GM19467 (cell line): Measurements from ENCODE around the gene SNRPE.
"Not testable (repeated sequence)": the region's sequence is repeated elsewhere in the genome, so short reads cannot be mapped to it uniquely, and the experiment has no call there.

Experiments used
- ATAC-seq: cut with Tn5 transposase; IDR thresholded peaks from one replicate; pipeline ENCODE4 v1.9.1; 2021; ENCODE audit warnings: mild to moderate bottlenecking, moderate library complexity; ENCODE audit not compliant: unreplicated experiment

The SNRPE gene

DNA sequence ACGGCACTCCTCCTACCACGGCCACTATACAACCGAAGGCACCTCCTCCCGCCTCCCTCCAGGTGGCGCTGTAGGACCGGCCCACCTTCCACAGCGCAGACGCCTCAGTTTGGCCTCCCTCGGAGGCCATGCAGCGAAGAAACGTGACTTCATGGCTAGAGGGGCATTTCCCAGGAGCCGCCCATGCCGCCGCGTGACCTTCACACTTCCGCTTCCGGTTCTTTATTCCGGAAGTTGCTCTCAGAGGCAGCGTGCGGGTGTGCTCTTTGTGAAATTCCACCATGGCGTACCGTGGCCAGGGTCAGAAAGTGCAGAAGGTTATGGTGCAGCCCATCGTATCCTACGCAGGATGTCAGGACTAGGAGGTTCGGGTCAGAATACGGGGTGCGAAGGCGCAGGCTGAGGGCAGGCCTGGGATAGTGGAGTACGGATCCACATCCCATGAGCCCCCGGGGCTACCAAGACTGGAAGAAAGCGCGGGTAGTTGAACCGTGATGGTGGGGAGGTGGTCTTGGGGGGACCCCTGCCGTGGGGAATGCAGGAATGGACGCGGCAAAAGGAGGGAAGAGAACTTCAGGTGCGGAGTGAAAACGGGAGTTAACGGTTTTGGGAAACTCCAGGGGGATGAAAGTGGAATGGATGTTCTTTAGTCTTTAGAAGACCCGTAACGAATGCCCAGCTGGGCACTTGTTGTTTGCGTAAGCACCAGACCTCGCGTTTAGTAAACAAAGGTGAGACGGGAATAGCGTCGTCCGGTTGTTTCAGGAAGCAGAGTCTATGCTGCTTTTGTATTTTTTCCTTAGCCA is at the start of gene SNRPE:
Gene SNRPE, plus strand, starts transcription at position 221 of the 806 bp plus-strand sequence. Its CDS starts 61 bp downstream, at position 282.
- peak; percentile 96 for ATAC-seq

- ATAC-seq: no peak
Observed at GRCh38 chr1:203813581-203814341, 47.6 kb upstream of the SNRPE start.

GRCh38 chr1:203818399-203818798 is 43.0 kb upstream of the SNRPE start:
- no peak for ATAC-seq

- ATAC-seq: no peak
Observed at GRCh38 chr1:203823306-203823705, 38.1 kb upstream of the SNRPE start.

DNA sequence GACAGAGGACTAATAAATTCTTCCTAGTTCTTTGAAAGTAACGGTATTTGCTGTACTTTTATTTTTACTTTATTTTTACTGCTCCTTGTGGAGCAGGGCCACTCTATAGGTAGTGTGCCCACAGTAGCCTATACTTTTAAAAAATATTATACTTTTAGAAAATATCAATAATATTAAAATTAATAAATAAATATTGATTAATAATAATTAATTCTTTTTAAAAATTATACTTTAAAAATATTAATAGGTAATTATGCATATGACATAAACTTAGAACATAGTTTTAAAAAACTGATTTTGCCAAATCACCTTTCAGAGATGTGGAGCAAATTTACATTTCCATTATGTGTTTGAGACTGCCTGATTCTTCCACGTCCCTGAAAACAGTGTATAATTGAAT is 35.2 kb upstream of the SNRPE start:
- no peak for ATAC-seq

GRCh38 chr1:203828002-203828401 is 33.4 kb upstream of the SNRPE start:
- ATAC-seq: no peak

DNA sequence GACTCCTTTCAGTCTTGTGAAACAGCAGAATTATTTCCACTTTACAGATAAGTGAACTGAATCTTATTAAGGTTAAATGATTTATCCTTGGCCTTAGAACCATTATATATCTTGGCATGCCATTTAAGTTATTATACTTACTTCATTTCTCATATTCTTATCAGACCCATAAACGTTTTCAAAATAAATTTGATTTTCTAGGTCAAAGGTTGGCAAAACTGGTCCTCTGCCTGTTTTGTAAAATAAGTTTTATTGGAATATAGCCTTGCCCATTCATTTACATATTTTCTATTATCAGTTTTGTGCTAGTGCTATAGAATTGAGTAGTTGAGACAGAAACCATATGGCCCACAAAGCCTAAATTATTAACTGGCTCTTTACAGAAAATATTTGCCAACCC is 32.9 kb upstream of the SNRPE start:
- no peak for ATAC-seq

GRCh38 chr1:203829247-203829646 is 32.2 kb upstream of the SNRPE start:
- not testable (repeated sequence) for ATAC-seq

DNA sequence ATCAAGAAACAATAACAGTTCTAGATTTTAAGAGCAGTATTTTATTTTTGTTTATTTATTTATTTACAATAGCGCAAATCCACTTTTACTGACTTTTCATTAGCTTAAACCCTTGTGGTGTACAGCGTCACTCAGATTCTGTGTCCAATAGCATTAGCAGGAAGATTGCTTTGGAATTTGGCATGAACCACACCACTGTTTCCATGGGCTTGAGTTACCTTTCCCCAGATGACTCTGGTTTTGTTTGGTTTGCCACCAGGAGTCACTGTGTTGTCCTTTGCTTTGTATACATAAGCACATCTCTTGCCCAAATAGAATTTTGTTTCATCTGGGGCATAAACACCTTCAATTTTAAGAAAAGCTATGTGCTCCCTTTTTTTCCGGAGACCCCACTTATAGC is 25.9 kb upstream of the SNRPE start:
- no peak for ATAC-seq

DNA sequence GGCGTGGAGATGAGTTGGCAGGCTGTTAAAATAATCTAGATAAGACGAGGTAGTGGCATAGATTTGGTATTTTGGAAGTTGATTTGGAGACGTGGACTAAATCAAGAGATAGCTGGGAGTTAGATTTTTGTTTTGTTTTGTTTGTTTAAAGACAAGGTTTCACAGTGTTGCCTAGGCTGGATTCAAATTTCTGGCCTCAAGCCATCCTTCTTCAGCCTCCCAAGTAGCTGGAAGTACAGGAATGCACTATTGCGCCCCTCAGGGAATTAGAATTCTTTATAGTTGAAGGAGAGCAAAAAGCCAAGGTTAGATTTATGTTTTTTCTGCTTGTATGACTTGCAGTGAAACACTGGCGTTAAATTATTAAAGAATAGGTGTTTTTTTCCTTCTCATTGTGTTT is 22.3 kb upstream of the SNRPE start:
- ATAC-seq: no peak

DNA sequence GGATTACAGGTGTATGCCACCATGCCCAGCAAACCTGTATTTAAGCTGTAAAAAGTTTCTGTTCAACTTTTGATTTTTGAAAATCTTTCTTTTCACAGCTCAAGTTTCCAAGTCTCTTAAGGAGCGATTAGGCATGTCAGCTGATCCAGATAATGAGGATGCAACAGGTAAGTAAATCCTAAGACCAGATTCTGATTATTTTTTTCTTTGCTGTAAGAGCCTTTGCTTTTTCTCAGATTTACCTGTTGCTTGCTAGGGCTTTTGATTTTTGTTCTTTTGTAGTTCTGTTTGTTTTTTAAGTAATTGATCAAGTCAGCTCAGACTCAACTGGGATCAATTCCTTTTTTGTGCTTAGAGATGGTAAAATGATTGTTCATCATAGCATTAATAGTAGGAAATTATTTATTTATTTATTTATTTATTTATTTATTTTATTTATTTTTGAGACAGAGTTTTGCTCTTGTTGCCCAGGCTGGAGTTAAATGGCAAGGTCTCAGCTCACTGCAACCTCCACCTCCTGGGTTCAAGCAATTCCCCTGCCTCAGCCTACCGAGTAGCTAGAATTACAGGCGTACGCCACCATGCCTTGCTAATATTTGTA is 21.1 kb upstream of the SNRPE start:
- no peak for ATAC-seq

GRCh38 chr1:203842559-203842876 is 18.9 kb upstream of the SNRPE start:
- no peak for ATAC-seq

DNA sequence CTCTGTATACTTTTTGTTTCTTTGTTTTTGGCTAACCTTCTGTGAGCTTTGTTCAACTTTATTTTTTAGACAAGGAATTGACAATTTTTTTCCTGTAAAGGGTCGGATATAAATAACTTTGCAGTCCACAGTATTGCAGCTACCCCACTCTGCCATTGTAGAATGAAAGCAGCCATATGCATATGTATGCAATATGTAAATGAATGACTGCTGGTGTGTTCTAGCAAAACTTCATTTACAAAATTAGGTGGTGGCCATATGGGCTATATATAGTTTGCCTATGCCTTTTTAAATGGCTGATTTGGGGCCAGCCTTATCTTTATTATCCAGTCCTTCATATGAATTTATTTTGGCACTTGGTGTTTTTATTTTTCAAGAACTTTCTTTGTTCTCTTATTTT is 18.0 kb upstream of the SNRPE start:
- ATAC-seq: no peak

- not testable (repeated sequence) for ATAC-seq
Observed at GRCh38 chr1:203853112-203853511, 8.3 kb upstream of the SNRPE start.

DNA sequence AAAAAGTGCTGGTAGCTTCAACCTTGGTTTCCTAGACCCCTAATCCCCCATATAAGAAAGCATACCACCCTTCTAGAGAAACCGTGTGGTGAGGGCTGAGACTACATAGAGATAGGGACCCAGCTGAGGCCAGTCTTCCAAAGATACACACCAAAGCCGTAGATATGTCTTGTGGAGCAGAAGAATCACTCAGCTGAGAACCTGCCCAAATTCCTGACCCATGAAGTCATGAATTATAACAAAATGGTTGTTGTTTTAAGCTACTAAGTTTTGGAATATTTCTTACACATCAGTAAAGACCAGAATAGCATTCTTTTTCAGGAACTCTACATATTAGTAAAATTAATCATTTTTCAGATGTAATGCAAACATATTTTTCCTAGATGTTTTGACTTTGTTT is 3.3 kb upstream of the SNRPE start:
- ATAC-seq: no peak

DNA sequence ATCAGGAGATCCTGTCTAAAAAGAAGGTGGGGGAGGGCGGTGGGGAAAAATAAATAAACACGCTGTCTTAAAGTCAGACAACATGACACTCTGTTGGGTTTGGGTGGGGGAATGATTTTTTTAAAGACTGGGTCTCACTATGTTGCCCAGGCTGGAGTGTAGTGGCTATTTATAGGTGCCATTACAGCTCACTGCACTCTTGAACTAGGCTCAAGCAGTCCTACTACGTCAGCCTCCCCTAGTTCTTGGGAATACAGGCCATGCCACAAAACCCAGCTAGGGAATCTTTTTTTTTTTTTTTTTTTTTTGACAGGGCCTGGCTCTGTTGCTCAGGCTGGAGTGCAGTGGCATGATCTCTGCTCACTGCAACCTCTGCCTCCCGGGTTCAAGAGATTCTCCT is 2.4 kb upstream of the SNRPE start:
- ATAC-seq: no peak

DNA sequence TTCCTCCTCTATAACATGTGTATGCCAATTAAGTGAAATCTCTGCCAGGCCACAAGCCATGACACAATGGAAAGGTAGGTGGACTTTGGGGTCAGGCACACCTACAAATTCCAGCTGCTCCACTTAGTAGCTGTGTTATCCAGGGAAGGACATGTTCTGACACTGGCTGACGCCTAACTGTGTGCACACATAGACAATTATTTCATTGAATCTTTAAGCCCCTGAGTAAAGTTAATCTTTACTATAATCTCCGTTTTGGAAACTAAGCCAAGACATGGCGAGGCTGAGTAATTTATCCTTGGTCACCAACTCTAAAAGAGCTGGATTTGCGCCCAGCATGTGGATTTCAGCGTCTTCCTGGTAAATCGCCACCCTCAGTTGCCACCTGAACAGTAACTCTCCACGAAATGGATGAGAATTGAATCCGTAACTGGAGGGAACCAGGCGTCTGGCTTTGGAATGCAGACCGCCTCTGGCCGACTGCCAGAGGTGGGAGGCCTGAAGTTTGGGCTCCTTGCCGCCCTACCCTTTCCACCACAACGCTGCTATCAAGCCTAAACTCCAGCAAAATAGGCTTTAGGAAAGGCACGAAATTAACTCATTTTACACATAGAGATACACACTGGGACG is 888 bp upstream of the SNRPE start:
- no peak for ATAC-seq

- ATAC-seq: no peak
Observed at GRCh38 chr1:203867802-203868201, 6.4 kb downstream of the SNRPE start.

GRCh38 chr1:203870245-203870644 is 8.8 kb downstream of the SNRPE start:
- no peak for ATAC-seq

- no peak for ATAC-seq
Observed at GRCh38 chr1:203871114-203871880, 9.9 kb downstream of the SNRPE start.

DNA sequence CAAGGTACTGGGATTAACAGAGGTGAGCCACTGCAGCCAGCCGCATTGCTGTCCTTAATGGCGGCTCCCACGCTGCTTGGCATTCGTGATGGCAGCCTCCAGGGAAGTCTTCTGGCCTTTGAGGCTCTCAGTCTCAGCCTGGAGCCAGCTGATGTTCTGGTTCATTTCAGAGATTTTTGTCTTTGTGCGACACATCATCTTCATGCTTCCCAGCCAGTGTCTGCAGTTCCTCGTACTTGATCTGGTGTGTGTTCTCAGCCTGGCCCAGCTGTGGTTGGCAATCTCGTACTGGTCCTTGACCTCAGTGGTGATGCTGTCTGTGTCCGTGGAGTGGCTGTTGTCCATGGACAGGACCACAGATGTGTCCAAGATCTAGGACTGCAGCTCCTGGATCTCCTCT is 11.7 kb downstream of the SNRPE start:
- ATAC-seq: no peak
